SK-N-SH (cell line): ENCODE measurements around the gene ADAMTS6. TPM values are rescaled to one million over a fixed set of nuclear protein-coding genes. Genes with fewer than 3 reads are reported as not detected.

Source experiments
- CTCF ChIA-PET: fragments of 300-600, 350-600 bp; formaldehyde crosslinking; extraction: SDS; loops from one replicate; lab custom pipeline; 2021; lab: Yijun Ruan, JAX
- POLR2A ChIA-PET: fragments of 350-600 bp; sonication (Branson Sonifier 250); formaldehyde crosslinking; extraction: SDS; loops from one replicate; lab custom pipeline; 2020; ENCODE audit warnings: antibody characterized with exemption, inconsistent platforms; lab: Yijun Ruan, JAX
- DNase-seq: peaks from one replicate; pipeline ENCODE4 v3.0.0; 2012
- H2AFZ ChIP-seq: fragments of 200-600 bp; sonication (generic); 2 replicates; pipeline ENCODE4 v1.8.1; 2016; ENCODE audit warnings: antibody characterized with exemption, mild to moderate bottlenecking, low read depth
- H3F3A ChIP-seq: fragments of 200-600 bp; sonication (generic); replicated peaks from 2 replicates; pipeline ENCODE3; 2016; ENCODE audit warnings: antibody characterized with exemption, mild to moderate bottlenecking; ENCODE audit not compliant: insufficient read depth
- H3K27ac ChIP-seq, 2 experiments: fragments of 200-500 bp in 1 of 2; fragments of 200-600 bp in 1 of 2; sonication (Bioruptor generic) in 1 of 2; sonication (generic), shearing (Covaris generic) in 1 of 2; 2 replicates each; pipeline versions ENCODE4 v1.5.1 to v1.6.1; 2014 to 2016; ENCODE audit warnings: low read depth in 2 of 2, inconsistent platforms in 1 of 2, low read length in 1 of 2, mild to moderate bottlenecking in 1 of 2, mixed read lengths in 1 of 2
- H3K27me3 ChIP-seq: fragments of 200-600 bp; sonication (generic), shearing (Covaris generic); 2 replicates; pipeline ENCODE4 v1.6.1; 2016; ENCODE audit warnings: mixed run types; ENCODE audit not compliant: insufficient read depth
- H3K36me3 ChIP-seq, 2 experiments: fragments of 200-500 bp in 1 of 2; fragments of 200-600 bp in 1 of 2; sonication (Bioruptor generic) in 1 of 2; sonication (generic) in 1 of 2; replicated peaks in 1 of 2; 2 replicates each; pipeline versions ENCODE3 to v1.5.1; 2014 to 2016; ENCODE audit warnings: low read length in 1 of 2, mild to moderate bottlenecking in 1 of 2; ENCODE audit not compliant: insufficient read depth in 2 of 2, control insufficient read depth in 1 of 2
- H3K4me1 ChIP-seq, 2 experiments: fragments of 200-500 bp in 1 of 2; fragments of 200-600 bp in 1 of 2; sonication (Bioruptor generic) in 1 of 2; sonication (generic), shearing (Covaris generic) in 1 of 2; 2 replicates each; pipeline versions ENCODE4 v1.5.1 to v1.6.1; 2014 to 2016; ENCODE audit warnings: low read depth in 1 of 2, low read length in 1 of 2, mixed run types in 1 of 2; ENCODE audit not compliant: insufficient read depth in 2 of 2, control insufficient read depth in 1 of 2
- H3K4me2 ChIP-seq: fragments of 200-600 bp; sonication (generic), shearing (Covaris generic); 2 replicates; pipeline ENCODE4 v1.6.1; 2017; ENCODE audit warnings: mixed run types
- H3K4me3 ChIP-seq, 2 experiments: fragments of 200-500 bp in 1 of 2; fragments of 200-600 bp in 1 of 2; sonication (Bioruptor generic) in 1 of 2; sonication (generic), shearing (Covaris generic) in 1 of 2; 2 replicates each; pipeline versions ENCODE4 v1.5.1 to v1.8.1; 2014 to 2016; ENCODE audit warnings: low read depth in 2 of 2, inconsistent platforms in 1 of 2, low read length in 1 of 2, mild to moderate bottlenecking in 1 of 2, mixed read lengths in 1 of 2, moderate library complexity in 1 of 2
- H3K79me2 ChIP-seq: fragments of 200-600 bp; sonication (generic); 2 replicates; pipeline ENCODE4 v1.8.1; 2017; ENCODE audit warnings: mild to moderate bottlenecking; ENCODE audit not compliant: insufficient read depth
- H3K9ac ChIP-seq: fragments of 200-600 bp; sonication (generic); 2 replicates; pipeline ENCODE4 v1.6.1; 2017; ENCODE audit warnings: mixed run types
- H3K9me2 ChIP-seq: fragments of 200-600 bp; sonication (generic); 2 replicates; pipeline ENCODE4 v1.6.1; 2017; ENCODE audit warnings: mixed run types
- H3K9me3 ChIP-seq: fragments of 200-600 bp; sonication (generic); 2 replicates; pipeline ENCODE4 v1.6.1; 2017; ENCODE audit warnings: mixed run types, mild to moderate bottlenecking, moderate library complexity
- H4K20me1 ChIP-seq: fragments of 200-600 bp; sonication (generic); 2 replicates; pipeline ENCODE4 v1.6.1; 2017; ENCODE audit warnings: mild to moderate bottlenecking, mixed run types; ENCODE audit not compliant: insufficient read depth
- CHD2 ChIP-seq: fragments of 150-350 bp; IDR thresholded peaks from 2 replicates; pipeline ENCODE4 v1.6.1; 2018; ENCODE audit warnings: low read length; ENCODE audit not compliant: partially characterized antibody
- ELF1 ChIP-seq: IDR thresholded peaks from 2 replicates; pipeline ENCODE4 v1.4.0; 2012
- FOXJ3 ChIP-seq: sonication (generic); formaldehyde crosslinking; IDR thresholded peaks from 2 replicates; pipeline ENCODE4 v1.5.1; 2020; ENCODE audit warnings: mild to moderate bottlenecking, missing genetic modification reagents
- FOXM1 ChIP-seq: IDR thresholded peaks from 2 replicates; pipeline ENCODE4 v1.4.0; 2012; ENCODE audit warnings: low read depth, mild to moderate bottlenecking
- GABPA ChIP-seq: IDR thresholded peaks from 2 replicates; pipeline ENCODE4 v1.4.0; 2012; ENCODE audit warnings: low read depth, mild to moderate bottlenecking
- JUND ChIP-seq: IDR thresholded peaks from 2 replicates; pipeline ENCODE4 v1.4.0; 2012
- MAX ChIP-seq: IDR thresholded peaks from 2 replicates; pipeline ENCODE4 v1.4.0; 2012; ENCODE audit warnings: low read depth
- MEF2A ChIP-seq: IDR thresholded peaks from 2 replicates; pipeline ENCODE4 v1.4.0; 2012; ENCODE audit warnings: low read depth, borderline replicate concordance
- NFIC ChIP-seq: IDR thresholded peaks from 2 replicates; pipeline ENCODE4 v1.4.0; 2012; ENCODE audit warnings: borderline replicate concordance
- POLR2AphosphoS5 ChIP-seq: IDR thresholded peaks from 2 replicates; pipeline ENCODE4 v1.6.1; 2012; ENCODE audit warnings: low read depth, low read length
- RCOR1 ChIP-seq: fragments of 150-350 bp; IDR thresholded peaks from 2 replicates; pipeline ENCODE4 v1.6.1; 2017; ENCODE audit warnings: antibody characterized with exemption, low read length
- REST ChIP-seq: IDR thresholded peaks from 2 replicates; pipeline ENCODE4 v1.6.1; 2012; ENCODE audit warnings: mild to moderate bottlenecking, low read depth, low read length, moderate library complexity
- RFX5 ChIP-seq: IDR thresholded peaks from 2 replicates; pipeline ENCODE4 v1.6.1; 2012; ENCODE audit warnings: mild to moderate bottlenecking, improper control_type of control experiment, low read length
- RXRA ChIP-seq: IDR thresholded peaks from 2 replicates; pipeline ENCODE4 v1.4.0; 2012; ENCODE audit warnings: low read depth, mild to moderate bottlenecking, borderline replicate concordance
- SIN3A ChIP-seq: IDR thresholded peaks from 2 replicates; pipeline ENCODE4 v1.6.1; 2012; ENCODE audit warnings: low read depth, mild to moderate bottlenecking, low read length, moderate library complexity, borderline replicate concordance
- SMC3 ChIP-seq: IDR thresholded peaks from 2 replicates; pipeline ENCODE4 v1.6.1; 2012; ENCODE audit warnings: low read depth, low read length, improper control_type of control experiment
- TAF1 ChIP-seq: IDR thresholded peaks from 2 replicates; pipeline ENCODE4 v1.6.1; 2012; ENCODE audit warnings: low read depth, mild to moderate bottlenecking, low read length, moderate library complexity, borderline replicate concordance
- TEAD4 ChIP-seq: IDR thresholded peaks from 2 replicates; pipeline ENCODE4 v1.4.0; 2012; ENCODE audit warnings: mild to moderate bottlenecking, borderline replicate concordance; ENCODE audit not compliant: insufficient read depth
- USF1 ChIP-seq: IDR thresholded peaks from 2 replicates; pipeline ENCODE4 v1.4.0; 2012; ENCODE audit warnings: low read depth, borderline replicate concordance
- YY1 ChIP-seq: IDR thresholded peaks from 2 replicates; pipeline ENCODE4 v1.4.0; 2012; ENCODE audit warnings: low read depth, mild to moderate bottlenecking
- ZBTB33 ChIP-seq: IDR thresholded peaks from 2 replicates; pipeline ENCODE4 v1.4.0; 2012; ENCODE audit warnings: low read depth, borderline replicate concordance
- WGBS: methylation state at CpG from one replicate; pipeline ENCODE4 v1.1.6; 2017; ENCODE audit warnings: low lambda C conversion rate; 5-methylcytosine and 5-hydroxymethylcytosine counted together
- polyA plus RNA-seq, 3 experiments: library from polyadenylated mRNA; depleted of rRNA; stranded (reverse); fragments of >200 nt; gene quantifications; 2 replicates each; pipeline ENCODE4 v1.2.3, GENCODE V29; 2012
- TF ChIP-seq, protein P1 (sequence below): fragments of 200-600 bp; sonication (generic); IDR thresholded peaks from 2 replicates; pipeline ENCODE4 v1.6.1; 2017; ENCODE audit warnings: antibody characterized with exemption, mild to moderate bottlenecking, moderate library complexity
- TF ChIP-seq, protein P2 (sequence below): IDR thresholded peaks from 2 replicates; pipeline ENCODE4; 2012
- TF ChIP-seq, protein P3 (sequence below): fragments of 150-350 bp; IDR thresholded peaks from 2 replicates; pipeline ENCODE4 v1.6.1; 2017; ENCODE audit warnings: antibody characterized with exemption, low read length, low read depth, borderline replicate concordance

ADAMTS6 gene
- polyA plus RNA-seq, 1 of the 3 experiments (the other 2 are of a cell fraction) = 15.0 TPM

GRCh38 chr5:65142511-65143011, 339.2 kb downstream of the ADAMTS6 start:
- CTCF ChIA-PET = no interaction called here
- 0 out of 2 replicates have a peak overlapping the region, but pooled peaks have one; percentile 6 for H2AFZ ChIP-seq
- H4K20me1 ChIP-seq = no peaks in the 10 kb centered on the region
- H3K79me2 ChIP-seq = no peaks in the 10 kb centered on the region
- H3K9ac ChIP-seq = peak overlapping the region; percentile 2; the same call in 1 of the 2 replicates
- peaks cover 0 to 8% of the 10 kb centered on the region in 2 experiments for H3K36me3 ChIP-seq
- H3F3A ChIP-seq = peaks cover 32% of the 10 kb centered on the region
- POLR2A ChIA-PET = no interaction called here
- no peaks in the 10 kb centered on the region for H3K27me3 ChIP-seq
- peak overlapping the region; percentile 30 for H3K4me2 ChIP-seq
- no peaks in the 10 kb centered on the region for H3K9me2 ChIP-seq
- peak overlapping the region in 1 of 2 experiments; percentile 73; a peak in 2 of 4 replicates for H3K27ac ChIP-seq
- WGBS = 51% methylated on average over 3 of the region's 3 CpGs
- DNase-seq = no peak
- H3K9me3 ChIP-seq = no peaks in the 10 kb centered on the region
- H3K4me1 ChIP-seq = peaks cover 0 to 20% of the 10 kb centered on the region in 2 experiments; a peak in 1 of 4 replicates
- H3K4me3 ChIP-seq = no peak overlapping the region
- 0 out of 2 replicates have a peak, but pooled peaks have one; percentile 21 for TF ChIP-seq TEAD4
- no peak for TF ChIP-seq NFIC
- no peak for TF ChIP-seq RXRA
- no peak for TF ChIP-seq SIN3A
- no peak for TF ChIP-seq FOXJ3
- TF ChIP-seq MEF2A = no peak
- TF ChIP-seq GABPA = no peak
- TF ChIP-seq CHD2 = no peak
- TF ChIP-seq, protein P1, sequence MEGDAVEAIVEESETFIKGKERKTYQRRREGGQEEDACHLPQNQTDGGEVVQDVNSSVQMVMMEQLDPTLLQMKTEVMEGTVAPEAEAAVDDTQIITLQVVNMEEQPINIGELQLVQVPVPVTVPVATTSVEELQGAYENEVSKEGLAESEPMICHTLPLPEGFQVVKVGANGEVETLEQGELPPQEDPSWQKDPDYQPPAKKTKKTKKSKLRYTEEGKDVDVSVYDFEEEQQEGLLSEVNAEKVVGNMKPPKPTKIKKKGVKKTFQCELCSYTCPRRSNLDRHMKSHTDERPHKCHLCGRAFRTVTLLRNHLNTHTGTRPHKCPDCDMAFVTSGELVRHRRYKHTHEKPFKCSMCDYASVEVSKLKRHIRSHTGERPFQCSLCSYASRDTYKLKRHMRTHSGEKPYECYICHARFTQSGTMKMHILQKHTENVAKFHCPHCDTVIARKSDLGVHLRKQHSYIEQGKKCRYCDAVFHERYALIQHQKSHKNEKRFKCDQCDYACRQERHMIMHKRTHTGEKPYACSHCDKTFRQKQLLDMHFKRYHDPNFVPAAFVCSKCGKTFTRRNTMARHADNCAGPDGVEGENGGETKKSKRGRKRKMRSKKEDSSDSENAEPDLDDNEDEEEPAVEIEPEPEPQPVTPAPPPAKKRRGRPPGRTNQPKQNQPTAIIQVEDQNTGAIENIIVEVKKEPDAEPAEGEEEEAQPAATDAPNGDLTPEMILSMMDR = no peak
- no peak for TF ChIP-seq MAX
- TF ChIP-seq ELF1 = no peak
- TF ChIP-seq FOXM1 = no peak
- no peak for TF ChIP-seq TAF1
- peak; percentile 39; the same call in 1 of the 2 replicates for TF ChIP-seq JUND
- no peak for TF ChIP-seq RCOR1
- TF ChIP-seq USF1 = no peak
- TF ChIP-seq YY1 = no peak
- TF ChIP-seq SMC3 = no peak
- TF ChIP-seq, protein P2, sequence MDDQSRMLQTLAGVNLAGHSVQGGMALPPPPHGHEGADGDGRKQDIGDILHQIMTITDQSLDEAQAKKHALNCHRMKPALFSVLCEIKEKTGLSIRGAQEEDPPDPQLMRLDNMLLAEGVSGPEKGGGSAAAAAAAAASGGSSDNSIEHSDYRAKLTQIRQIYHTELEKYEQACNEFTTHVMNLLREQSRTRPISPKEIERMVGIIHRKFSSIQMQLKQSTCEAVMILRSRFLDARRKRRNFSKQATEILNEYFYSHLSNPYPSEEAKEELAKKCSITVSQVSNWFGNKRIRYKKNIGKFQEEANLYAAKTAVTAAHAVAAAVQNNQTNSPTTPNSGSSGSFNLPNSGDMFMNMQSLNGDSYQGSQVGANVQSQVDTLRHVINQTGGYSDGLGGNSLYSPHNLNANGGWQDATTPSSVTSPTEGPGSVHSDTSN = peak; percentile 36; the same call in 1 of the 2 replicates
- TF ChIP-seq, protein P3, sequence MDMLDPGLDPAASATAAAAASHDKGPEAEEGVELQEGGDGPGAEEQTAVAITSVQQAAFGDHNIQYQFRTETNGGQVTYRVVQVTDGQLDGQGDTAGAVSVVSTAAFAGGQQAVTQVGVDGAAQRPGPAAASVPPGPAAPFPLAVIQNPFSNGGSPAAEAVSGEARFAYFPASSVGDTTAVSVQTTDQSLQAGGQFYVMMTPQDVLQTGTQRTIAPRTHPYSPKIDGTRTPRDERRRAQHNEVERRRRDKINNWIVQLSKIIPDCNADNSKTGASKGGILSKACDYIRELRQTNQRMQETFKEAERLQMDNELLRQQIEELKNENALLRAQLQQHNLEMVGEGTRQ = no peak
- TF ChIP-seq ZBTB33 = no peak
- TF ChIP-seq POLR2AphosphoS5 = no peak
- TF ChIP-seq RFX5 = no peak
- TF ChIP-seq REST = no peak
